NB4 (cell line): ENCODE data around the gene METTL4.

Experiments used
- MYC ChIP-seq: IDR thresholded peaks from 2 replicates; pipeline ENCODE4 v1.6.1; 2011; ENCODE audit warnings: low read depth, low read length
- POLR2A ChIP-seq: IDR thresholded peaks from 2 replicates; pipeline ENCODE4 v1.6.1; 2011; ENCODE audit warnings: mild to moderate bottlenecking; ENCODE audit not compliant: insufficient read length; ENCODE audit errors: extremely low read depth
- TF ChIP-seq, protein P1 (sequence below): IDR thresholded peaks from one replicate; pipeline ENCODE4 v1.5.1; 2012; ENCODE audit warnings: low read depth, low read length
- TF ChIP-seq, protein P2 (sequence below): IDR thresholded peaks from 2 replicates; pipeline ENCODE4 v1.6.1; 2011; ENCODE audit warnings: low read depth, low read length

DNA sequence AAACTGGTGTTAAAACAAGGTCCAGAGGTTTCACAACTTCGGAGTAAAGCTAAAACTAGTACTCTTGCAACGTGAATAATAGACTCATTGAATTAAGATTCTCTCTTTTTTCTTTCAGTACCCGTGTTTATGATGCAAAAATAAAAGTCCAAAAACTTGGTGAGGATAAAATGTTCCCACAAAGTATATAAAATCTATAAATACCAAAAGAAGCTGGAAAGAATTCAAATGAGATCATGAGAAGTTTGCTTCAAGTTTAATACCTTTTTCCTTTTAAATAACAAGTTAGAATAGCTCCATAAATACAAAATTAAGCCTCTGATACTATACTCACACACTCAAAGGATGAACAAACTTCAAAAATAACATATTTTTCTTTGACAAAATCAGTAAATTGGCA is 34.0 kb downstream of the METTL4 start:
- TF ChIP-seq, protein P1, sequence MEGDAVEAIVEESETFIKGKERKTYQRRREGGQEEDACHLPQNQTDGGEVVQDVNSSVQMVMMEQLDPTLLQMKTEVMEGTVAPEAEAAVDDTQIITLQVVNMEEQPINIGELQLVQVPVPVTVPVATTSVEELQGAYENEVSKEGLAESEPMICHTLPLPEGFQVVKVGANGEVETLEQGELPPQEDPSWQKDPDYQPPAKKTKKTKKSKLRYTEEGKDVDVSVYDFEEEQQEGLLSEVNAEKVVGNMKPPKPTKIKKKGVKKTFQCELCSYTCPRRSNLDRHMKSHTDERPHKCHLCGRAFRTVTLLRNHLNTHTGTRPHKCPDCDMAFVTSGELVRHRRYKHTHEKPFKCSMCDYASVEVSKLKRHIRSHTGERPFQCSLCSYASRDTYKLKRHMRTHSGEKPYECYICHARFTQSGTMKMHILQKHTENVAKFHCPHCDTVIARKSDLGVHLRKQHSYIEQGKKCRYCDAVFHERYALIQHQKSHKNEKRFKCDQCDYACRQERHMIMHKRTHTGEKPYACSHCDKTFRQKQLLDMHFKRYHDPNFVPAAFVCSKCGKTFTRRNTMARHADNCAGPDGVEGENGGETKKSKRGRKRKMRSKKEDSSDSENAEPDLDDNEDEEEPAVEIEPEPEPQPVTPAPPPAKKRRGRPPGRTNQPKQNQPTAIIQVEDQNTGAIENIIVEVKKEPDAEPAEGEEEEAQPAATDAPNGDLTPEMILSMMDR: no peak
- TF ChIP-seq POLR2A (no peak), MYC (no peak)
- TF ChIP-seq, protein P2, sequence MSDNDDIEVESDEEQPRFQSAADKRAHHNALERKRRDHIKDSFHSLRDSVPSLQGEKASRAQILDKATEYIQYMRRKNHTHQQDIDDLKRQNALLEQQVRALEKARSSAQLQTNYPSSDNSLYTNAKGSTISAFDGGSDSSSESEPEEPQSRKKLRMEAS: no peak
